Vagina (tissue), 2 donors: ENCODE data around the gene CFAP53.

Experiments used
- POLR2A ChIP-seq, 2 donors: fragments of 450-650 bp; IDR thresholded peaks; one replicate each; pipeline ENCODE4 v1.6.1; 2017; ENCODE audit warnings: antibody characterized with exemption in 2 of 2, mild to moderate bottlenecking in 2 of 2, moderate library complexity in 2 of 2
- TF ChIP-seq, protein P1 (sequence below), 3 experiments: fragments of 450-650 bp in 2 of 3; fragments of 200-600 bp in 1 of 3; sonication (generic) in 1 of 3; IDR thresholded peaks; one replicate each; pipeline ENCODE4 v1.5.1; 2017 to 2019; ENCODE audit warnings: antibody characterized with exemption in 3 of 3, mild to moderate bottlenecking in 2 of 3, moderate library complexity in 2 of 3

DNA sequence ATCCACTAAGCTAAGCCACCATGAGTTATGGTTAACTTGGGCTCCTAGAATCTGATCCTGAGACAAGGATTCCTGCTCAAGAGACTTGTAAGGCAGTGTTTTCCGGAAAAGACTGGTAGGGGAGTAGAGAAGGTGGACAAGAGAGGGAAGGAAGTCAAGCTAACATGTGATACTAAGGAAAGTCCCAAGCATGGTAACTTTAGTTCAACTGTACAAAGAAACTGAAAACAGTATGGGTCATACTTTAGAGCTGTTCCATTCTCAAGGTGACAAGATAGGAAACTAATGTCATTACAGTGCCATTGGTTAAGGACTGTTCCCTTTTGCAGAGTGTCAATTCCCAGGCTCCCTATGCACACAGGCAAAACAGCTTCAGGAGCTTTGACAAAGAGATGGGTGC, 77.1 kb downstream of the CFAP53 start:
- no peak for TF ChIP-seq POLR2A (IDR thresholded peaks at IDR 0.05)
- TF ChIP-seq, protein P1, sequence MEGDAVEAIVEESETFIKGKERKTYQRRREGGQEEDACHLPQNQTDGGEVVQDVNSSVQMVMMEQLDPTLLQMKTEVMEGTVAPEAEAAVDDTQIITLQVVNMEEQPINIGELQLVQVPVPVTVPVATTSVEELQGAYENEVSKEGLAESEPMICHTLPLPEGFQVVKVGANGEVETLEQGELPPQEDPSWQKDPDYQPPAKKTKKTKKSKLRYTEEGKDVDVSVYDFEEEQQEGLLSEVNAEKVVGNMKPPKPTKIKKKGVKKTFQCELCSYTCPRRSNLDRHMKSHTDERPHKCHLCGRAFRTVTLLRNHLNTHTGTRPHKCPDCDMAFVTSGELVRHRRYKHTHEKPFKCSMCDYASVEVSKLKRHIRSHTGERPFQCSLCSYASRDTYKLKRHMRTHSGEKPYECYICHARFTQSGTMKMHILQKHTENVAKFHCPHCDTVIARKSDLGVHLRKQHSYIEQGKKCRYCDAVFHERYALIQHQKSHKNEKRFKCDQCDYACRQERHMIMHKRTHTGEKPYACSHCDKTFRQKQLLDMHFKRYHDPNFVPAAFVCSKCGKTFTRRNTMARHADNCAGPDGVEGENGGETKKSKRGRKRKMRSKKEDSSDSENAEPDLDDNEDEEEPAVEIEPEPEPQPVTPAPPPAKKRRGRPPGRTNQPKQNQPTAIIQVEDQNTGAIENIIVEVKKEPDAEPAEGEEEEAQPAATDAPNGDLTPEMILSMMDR (IDR thresholded peaks at IDR 0.05): no peak
